KOPT-K1 (cell line): ENCODE measurements around the gene NOP9.

Experiments used
- H3K27ac ChIP-seq: fragments of 200-600 bp; sonication (generic); 2 replicates; pipeline ENCODE4 v1.5.1; 2016; ENCODE audit warnings: antibody characterized with exemption, mild to moderate bottlenecking, low read depth, low read length; ENCODE audit not compliant: poor library complexity, severe bottlenecking
- H3K36me3 ChIP-seq: fragments of 200-600 bp; sonication (generic); 2 replicates; pipeline ENCODE4 v1.5.1; 2017; ENCODE audit warnings: antibody characterized with exemption, mild to moderate bottlenecking, low read length, moderate library complexity; ENCODE audit not compliant: insufficient read depth
- H3K9me3 ChIP-seq: fragments of 200-600 bp; sonication (generic); 2 replicates; pipeline ENCODE4 v1.5.1; 2017; ENCODE audit warnings: antibody characterized with exemption, low read length, mild to moderate bottlenecking; ENCODE audit not compliant: insufficient read depth, poor library complexity, severe bottlenecking

Gene NOP9

GRCh38 chr14:24285351-24285750 is 14.3 kb upstream of the NOP9 start:
- Histone ChIP-seq H3K27ac (no peak overlapping the region), H3K9me3 (no peaks in the 10 kb centered on the region), H3K36me3 (peaks cover 10% of the 10 kb centered on the region; the same call in 1 of the 2 replicates)

DNA sequence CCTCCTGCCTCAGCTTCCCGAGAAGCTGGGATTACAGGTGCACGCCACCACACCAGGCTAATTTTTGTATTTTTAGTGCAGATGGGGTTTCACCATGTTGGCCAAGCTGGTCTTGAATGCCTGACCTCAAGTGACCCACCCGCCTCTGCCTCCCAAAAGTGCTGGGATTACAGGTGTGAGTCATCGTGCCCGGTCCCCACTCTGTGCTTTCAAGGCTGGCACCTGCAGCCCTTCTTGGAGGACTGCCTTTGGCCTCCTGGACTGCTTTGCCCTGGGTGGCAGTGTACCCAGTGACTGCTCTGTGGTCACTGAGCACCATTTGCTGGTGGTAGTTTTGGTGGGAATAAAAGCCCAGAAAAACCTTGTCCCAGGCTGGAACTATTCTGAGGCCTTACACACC is 12.7 kb upstream of the NOP9 start:
- H3K36me3 ChIP-seq: peaks cover 22% of the 10 kb centered on the region
- no peaks in the 10 kb centered on the region for H3K9me3 ChIP-seq
- no peak overlapping the region for H3K27ac ChIP-seq

- Histone ChIP-seq H3K27ac (no peak overlapping the region), H3K36me3 (peaks cover 31% of the 10 kb centered on the region), H3K9me3 (no peaks in the 10 kb centered on the region)
These were observed 9.9 kb upstream of the NOP9 start for GRCh38 chr14:24289649-24290280.

GRCh38 chr14:24290746-24291145 is 8.9 kb upstream of the NOP9 start:
- no peaks in the 10 kb centered on the region for H3K9me3 ChIP-seq

GRCh38 chr14:24291446-24292117 is 8.1 kb upstream of the NOP9 start:
- H3K27ac ChIP-seq: no peak overlapping the region
- peaks cover 40% of the 10 kb centered on the region for H3K36me3 ChIP-seq
- H3K9me3 ChIP-seq: no peaks in the 10 kb centered on the region

More at GRCh38 chr14:24290746-24291145, 8.9 kb upstream of the NOP9 start:
- Histone ChIP-seq H3K36me3 (peaks cover 36% of the 10 kb centered on the region), H3K27ac (no peak overlapping the region)

- H3K36me3 ChIP-seq: peaks cover 40% of the 10 kb centered on the region
- H3K27ac ChIP-seq: no peak overlapping the region
- no peaks in the 10 kb centered on the region for H3K9me3 ChIP-seq
These were observed 7.4 kb upstream of the NOP9 start for GRCh38 chr14:24292118-24292807.

GRCh38 chr14:24293525-24293924 is 6.1 kb upstream of the NOP9 start:
- no peak overlapping the region for H3K27ac ChIP-seq

GRCh38 chr14:24296341-24297157 is 3.1 kb upstream of the NOP9 start:
- Histone ChIP-seq H3K36me3 (peaks cover 30% of the 10 kb centered on the region), H3K27ac (no peak overlapping the region), H3K9me3 (no peaks in the 10 kb centered on the region)

More at GRCh38 chr14:24293525-24293924, 6.1 kb upstream of the NOP9 start:
- Histone ChIP-seq H3K9me3 (no peaks in the 10 kb centered on the region), H3K36me3 (peaks cover 40% of the 10 kb centered on the region)

DNA sequence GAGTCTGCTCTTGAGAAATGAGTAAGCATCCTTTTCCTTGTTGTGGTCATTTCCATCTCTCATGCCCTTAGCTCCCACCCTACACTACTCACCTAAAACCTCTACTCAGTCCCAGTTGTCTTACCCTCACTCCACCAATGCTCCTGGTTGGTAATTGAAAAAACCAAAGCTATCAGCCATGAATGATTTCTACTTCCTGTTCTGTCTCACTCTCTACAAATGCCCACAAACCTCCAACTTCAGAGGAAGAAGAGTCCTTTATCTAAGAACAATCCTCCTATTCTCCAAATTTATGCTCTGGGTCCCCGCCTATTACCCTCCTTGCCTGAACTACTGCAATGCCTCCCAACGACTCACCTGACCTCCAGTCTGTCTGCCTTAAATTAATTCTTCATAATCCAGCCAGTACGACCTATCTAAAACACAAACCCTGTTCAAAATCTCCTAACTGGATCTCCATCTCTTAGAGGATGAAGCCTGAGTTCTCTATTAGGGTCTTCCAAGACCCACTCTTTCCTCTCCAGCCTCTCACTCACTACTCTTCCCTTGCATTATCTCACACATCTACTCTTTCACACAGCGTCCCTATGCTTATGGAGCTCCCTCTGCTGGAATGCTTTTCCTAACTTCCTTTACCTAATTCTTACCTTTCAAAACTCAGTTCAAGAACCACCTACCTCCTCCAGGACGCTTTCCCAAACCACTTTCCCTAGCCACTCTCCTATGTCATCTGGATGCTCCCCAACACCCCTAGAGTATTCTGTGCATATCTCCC is 2.3 kb upstream of the NOP9 start:
- Histone ChIP-seq H3K36me3 (peaks cover 31% of the 10 kb centered on the region), H3K9me3 (no peaks in the 10 kb centered on the region), H3K27ac (no peak overlapping the region)

DNA sequence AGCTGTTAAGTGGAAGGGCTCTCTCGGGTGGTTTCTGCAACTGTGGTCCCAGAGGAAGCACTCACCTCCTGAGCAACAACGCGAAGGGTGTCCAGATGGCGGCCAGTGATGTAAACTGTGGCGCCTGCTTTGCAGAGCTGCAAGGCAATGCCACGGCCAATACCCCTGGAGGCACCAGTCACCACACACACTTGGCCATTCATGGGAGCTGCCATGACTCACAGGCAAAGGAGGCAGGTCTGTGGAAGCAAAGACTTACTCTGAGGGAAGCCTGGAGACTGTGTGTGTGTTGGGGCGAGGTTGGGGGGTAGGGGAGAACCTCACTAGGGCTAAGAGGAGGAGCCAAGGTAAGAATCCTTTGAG is 777 bp upstream of the NOP9 start:
- Histone ChIP-seq H3K36me3 (peaks cover 40% of the 10 kb centered on the region), H3K27ac (peak overlapping the region; percentile 57)

GRCh38 chr14:24300326-24300980 is 803 bp downstream of the NOP9 start:
- Histone ChIP-seq H3K36me3 (peaks cover 54% of the 10 kb centered on the region), H3K27ac (peak overlapping the region; percentile 57), H3K9me3 (no peaks in the 10 kb centered on the region)

More for the DNA sequence above, 777 bp upstream of the NOP9 start:
- H3K9me3 ChIP-seq: no peaks in the 10 kb centered on the region

GRCh38 chr14:24304019-24304387 is 4.4 kb downstream of the NOP9 start:
- Histone ChIP-seq H3K9me3 (no peaks in the 10 kb centered on the region), H3K36me3 (peaks cover 79% of the 10 kb centered on the region), H3K27ac (no peak overlapping the region)

DNA sequence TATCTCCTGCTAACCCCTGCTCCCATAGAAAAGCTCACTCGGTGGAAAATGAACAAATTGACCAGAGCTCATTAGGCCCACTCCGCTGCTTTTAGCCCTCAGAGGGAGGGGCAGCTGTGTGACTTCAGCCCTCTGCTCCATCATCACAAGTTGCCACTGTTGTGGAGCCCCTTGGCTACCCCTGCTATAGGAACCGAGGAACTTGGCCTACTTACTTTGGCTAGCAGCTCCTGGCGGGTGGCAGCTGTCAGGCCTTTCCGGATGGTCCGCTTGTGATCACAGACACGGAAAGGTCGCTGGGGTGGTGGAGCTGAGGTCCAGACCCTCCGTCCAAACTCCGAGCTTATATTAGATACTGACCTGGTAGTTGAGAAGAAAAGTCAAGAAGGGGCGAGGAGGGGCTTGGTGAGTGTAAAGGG is 7.5 kb downstream of the NOP9 start:
- Histone ChIP-seq H3K9me3 (no peaks in the 10 kb centered on the region), H3K27ac (no peak overlapping the region), H3K36me3 (peaks cover 93% of the 10 kb centered on the region)
